GM21825 (cell line): ENCODE results near the gene NFATC3.

Experiments
- ATAC-seq: cut with Tn5 transposase; IDR thresholded peaks from one replicate; pipeline ENCODE4 v1.9.1; 2021; ENCODE audit warnings: mild to moderate bottlenecking, moderate library complexity; ENCODE audit not compliant: unreplicated experiment

NFATC3 gene

DNA sequence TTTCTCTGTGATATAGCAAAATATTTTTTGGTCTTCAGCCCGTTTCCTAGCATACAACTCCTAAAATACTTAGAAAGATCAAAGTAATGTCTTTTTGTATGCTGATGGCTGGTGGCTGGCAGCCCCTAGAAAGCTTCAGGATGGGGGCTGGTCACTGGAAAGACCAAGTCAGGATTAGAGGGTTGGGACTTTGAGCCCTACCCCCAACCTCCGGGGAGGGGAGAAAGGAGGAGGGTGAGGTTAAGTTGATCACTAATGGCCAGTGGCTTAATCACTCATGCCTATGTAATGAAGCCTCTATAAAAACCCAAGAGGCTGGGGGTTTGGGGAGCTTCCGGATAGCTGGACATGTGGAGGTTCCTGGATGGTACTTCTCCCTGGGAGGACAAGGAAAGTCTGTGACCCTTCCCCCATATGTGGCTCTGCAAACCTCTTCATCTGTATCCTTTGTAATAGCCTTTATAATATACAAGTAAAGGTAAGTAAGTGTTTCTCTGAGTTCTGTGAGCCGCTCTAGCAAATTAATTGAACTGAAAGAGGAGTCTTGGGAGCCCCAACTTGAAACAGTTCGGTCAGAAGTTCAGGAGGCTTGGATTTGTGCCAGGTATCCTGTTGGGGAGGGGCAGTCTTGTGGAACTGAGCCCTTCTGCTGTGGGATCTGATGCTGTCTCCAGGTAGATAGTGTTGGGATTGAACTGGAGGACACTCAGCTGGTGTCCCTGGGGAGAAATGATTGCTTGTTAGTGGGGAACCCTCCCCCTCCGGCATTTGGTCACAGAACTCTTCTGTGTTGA lies 182.6 kb downstream of the NFATC3 start:
- no peak for ATAC-seq

DNA sequence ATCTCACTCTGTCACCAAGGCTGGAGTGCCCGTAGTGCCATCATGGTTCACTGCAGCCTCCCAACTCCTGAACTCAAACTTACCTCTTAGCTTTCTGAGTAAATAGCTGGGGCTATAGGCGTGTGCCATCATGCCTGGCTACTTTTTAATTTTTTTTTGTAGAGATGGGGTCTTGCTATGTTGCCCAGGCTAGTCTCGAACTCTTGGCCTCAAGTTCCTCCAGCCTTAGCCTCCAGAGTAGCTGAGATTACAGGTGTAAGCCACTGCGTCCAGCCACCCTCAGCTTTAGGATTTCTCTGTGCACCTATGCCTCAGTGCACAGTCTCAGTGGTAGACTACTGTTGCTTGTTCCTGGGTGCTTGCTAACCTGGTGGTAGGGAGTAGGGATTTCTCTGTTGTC lies 184.6 kb downstream of the NFATC3 start:
- no peak for ATAC-seq

DNA sequence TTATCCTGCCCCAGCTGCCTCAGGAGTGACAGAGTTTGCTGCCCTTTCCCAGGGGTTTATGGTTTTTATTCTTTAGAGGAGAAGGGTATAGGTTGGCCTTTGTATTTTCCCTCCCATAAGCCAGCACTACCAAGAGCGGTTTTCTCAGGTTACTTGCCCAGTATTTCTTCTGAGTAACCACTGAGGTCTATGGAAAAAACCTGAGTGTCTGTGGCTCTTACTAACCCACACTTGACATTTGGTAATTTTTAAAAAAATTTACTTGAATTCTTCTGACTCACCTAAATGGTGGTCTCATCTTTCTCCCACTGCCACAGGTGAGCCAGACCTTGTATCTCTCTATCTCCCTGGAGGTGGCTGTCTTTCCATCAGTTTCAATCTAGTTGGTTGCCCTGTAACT lies 185.2 kb downstream of the NFATC3 start:
- ATAC-seq = no peak

DNA sequence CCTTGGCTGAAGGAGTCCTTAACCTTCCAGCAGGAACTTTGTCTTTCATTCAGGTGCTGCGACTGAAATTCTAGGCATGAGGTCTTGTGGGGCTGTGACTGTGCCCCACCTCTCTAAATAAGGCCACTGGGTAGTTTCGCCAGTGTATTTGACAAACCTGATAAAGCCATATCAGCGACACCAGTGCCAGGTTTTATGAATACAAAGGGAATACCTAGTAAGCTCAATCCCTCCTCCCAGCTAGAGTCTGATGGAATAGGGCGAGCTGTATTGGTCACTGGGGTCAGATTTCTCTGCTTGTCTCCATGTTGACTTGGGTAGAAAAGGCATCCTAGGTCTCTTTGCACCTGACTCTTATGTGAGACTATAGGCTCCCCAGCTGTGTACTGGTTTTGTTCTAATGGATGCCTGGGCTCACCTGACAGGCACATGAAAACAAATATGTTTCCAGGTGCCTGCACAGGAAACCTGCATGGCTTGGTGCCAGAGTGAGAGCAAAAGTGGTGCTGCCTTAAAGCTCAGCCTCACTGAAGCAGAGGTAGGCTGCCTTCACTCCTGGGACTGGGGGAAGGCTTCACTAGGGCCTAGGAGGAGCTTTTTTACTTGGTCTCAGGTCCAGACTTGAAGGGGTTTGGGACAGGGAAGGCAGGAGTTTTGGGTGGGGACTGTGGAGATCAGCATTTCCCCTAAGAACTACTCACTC lies 187.5 kb downstream of the NFATC3 start:
- no peak for ATAC-seq

DNA sequence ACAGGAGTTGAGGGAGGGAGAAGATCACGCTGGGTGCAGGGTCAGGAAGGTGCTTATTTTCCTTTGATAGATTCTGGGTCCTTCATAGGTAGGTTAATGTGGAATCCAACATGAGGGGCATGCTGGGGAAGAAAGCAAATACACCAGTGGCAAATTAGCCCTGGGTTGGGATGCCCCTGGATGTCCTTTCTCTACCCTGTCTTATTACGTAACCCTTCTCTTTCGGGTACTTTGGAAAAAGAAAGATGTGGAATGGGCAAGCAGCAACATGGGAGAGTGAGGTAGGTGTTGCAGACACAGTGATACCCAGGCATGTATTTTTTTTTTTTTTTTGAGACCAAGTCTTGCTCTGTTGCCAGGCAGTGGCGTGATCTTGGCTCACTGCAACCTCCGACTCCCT lies 188.3 kb downstream of the NFATC3 start:
- ATAC-seq = no peak

DNA sequence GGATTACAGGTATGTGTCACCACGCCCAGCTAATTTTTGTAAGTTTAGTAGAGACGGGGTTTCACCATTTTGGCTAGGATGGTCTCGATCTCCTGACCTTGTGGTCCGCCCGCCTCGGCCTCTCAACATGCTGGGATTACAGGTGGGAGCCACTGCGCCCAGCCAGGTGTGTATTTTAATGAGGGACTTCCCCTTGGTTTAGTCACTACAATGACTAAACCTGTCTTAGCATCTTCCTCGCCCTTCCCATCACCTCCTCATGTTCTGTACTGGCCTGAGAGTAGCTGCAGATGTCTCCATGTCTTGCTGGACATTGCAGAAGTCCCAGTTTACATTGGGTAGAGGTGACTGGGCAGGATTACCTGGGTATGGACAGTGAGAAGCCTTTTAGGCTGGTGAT lies 188.7 kb downstream of the NFATC3 start:
- no peak for ATAC-seq

DNA sequence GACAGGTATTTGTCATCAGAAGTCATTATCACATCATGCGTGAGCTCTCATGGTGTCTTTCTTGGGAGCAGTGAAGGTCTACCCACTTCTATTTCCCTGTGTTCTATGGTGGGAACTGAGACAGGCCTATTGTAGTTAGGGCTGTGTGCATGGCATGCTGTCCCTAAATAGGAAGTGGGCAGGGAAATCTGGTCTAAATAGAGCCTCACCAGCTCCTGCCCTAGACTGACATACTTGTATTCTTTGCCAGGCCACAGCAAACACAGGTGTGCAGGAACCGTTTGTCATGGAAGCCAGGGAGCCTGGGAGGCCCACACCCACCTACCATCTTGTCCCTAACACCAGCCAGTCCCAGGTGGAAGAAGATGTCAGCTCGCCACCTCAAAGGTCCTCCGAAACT lies 189.3 kb downstream of the NFATC3 start:
- ATAC-seq = no peak

DNA sequence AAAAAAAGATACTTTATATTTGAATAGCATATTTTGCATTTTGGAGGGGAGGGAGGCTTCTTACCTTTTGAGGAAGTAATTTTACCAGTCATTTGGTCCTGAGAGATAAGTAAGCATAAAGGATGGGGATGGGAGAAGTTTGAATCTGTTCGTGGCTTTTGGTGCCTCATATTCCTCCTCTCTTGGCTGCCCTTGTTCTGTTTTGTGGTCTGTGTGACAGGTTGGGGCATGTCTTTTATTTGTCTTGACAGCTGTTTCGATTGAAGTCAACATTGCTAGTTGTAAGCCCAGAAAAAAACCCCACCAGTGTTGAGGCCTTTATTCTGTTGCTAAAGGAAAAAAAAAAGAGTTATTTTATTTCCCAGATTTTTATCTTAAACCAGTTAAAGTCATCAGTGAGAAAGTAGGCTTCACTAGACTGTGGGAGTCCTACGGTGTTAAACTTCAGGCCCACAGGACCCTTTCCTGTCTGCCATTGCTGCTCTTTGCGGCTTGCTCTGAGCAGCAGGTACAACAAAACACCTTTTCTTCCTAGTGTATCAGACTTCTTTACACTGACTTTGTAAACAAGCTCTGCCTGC lies 190.5 kb downstream of the NFATC3 start:
- ATAC-seq = no peak

DNA sequence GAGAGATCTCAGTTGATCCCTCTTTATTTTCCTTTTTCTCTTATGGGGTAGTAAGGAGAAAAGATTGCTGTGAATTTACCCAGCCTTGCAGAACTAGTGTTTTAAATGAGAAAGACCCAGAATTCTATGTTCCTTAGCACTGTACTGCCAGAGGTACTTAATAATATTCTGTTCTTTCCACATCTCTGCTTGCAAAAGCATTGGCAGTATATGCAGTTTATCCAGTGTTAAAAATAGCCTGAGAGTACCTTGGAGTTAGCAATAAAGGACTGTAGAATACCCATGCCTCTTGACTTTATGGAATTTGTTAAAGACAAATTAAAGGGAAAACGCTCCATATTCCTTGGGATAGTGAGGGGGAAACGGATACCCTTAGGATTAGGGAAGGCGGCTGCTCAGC lies 191.1 kb downstream of the NFATC3 start:
- no peak for ATAC-seq
